ENCODE data around the gene MYH9.

GRCh38 chr22:36409911-36410756 is 22.4 kb upstream of the MYH9 start:
- TF ChIP-seq CTCF (conservative IDR thresholded peaks at IDR 0.05) (no peak), ZFX (IDR thresholded peaks at IDR 0.05) (peak; percentile 88; the same call in 1 of the 2 replicates)
